Measurements from ENCODE around the gene TPST1.

TPST1 gene

GRCh38 chr7:66267249-66267648 is 62.1 kb downstream of the TPST1 start:
- peaks cover 15% of the 10 kb centered on the region for H3K36me3 ChIP-seq (ENCODE audit: control insufficient read depth, insufficient read depth, low read length, severe bottlenecking)
- H3K4me1 ChIP-seq (ENCODE audit: control insufficient read depth, insufficient read depth, low read length) = peaks cover 50% of the 10 kb centered on the region
- H3K27me3 ChIP-seq (replicated peaks; ENCODE audit: control insufficient read depth, insufficient read depth, low read length) = no peaks in the 10 kb centered on the region
- peak; percentile 95 for DNase-seq (ENCODE audit: low read depth)
- peak overlapping the region; percentile 84 for H3K9ac ChIP-seq (ENCODE audit: low read length)
- H3K9me3 ChIP-seq (ENCODE audit: control insufficient read depth, low read length) = peaks cover 24% of the 10 kb centered on the region
- H3K4me3 ChIP-seq (ENCODE audit: low read length) = peak overlapping the region; percentile 68

GRCh38 chr7:66269978-66270377 is 64.8 kb downstream of the TPST1 start:
- Histone ChIP-seq H3K9me3 (ENCODE audit: control insufficient read depth, low read length) (peaks cover 13% of the 10 kb centered on the region), H3K27me3 (replicated peaks; ENCODE audit: control insufficient read depth, insufficient read depth, low read length) (no peaks in the 10 kb centered on the region), H3K9ac (ENCODE audit: low read length) (no peak overlapping the region), H3K4me1 (ENCODE audit: control insufficient read depth, insufficient read depth, low read length) (peaks cover 48% of the 10 kb centered on the region), H3K36me3 (ENCODE audit: control insufficient read depth, insufficient read depth, low read length, severe bottlenecking) (peaks cover 12% of the 10 kb centered on the region), H3K4me3 (ENCODE audit: low read length) (no peak overlapping the region)
- no peak for DNase-seq (ENCODE audit: low read depth)

GRCh38 chr7:66272321-66272720 is 67.2 kb downstream of the TPST1 start:
- no peaks in the 10 kb centered on the region for H3K27me3 ChIP-seq (replicated peaks; ENCODE audit: control insufficient read depth, insufficient read depth, low read length)
- no peak overlapping the region for H3K9ac ChIP-seq (ENCODE audit: low read length)
- H3K4me3 ChIP-seq (ENCODE audit: low read length) = no peak overlapping the region
- no peaks in the 10 kb centered on the region for H3K9me3 ChIP-seq (ENCODE audit: control insufficient read depth, low read length)
- H3K4me1 ChIP-seq (ENCODE audit: control insufficient read depth, insufficient read depth, low read length) = peaks cover 43% of the 10 kb centered on the region
- H3K36me3 ChIP-seq (ENCODE audit: control insufficient read depth, insufficient read depth, low read length, severe bottlenecking) = peaks cover 12% of the 10 kb centered on the region
- no peak for DNase-seq (ENCODE audit: low read depth)

- Histone ChIP-seq H3K9me3 (ENCODE audit: control insufficient read depth, low read length) (no peaks in the 10 kb centered on the region), H3K27me3 (replicated peaks; ENCODE audit: control insufficient read depth, insufficient read depth, low read length) (no peaks in the 10 kb centered on the region), H3K4me1 (ENCODE audit: control insufficient read depth, insufficient read depth, low read length) (peaks cover 27% of the 10 kb centered on the region), H3K36me3 (ENCODE audit: control insufficient read depth, insufficient read depth, low read length, severe bottlenecking) (peaks cover 17% of the 10 kb centered on the region), H3K4me3 (ENCODE audit: low read length) (no peak overlapping the region), H3K9ac (ENCODE audit: low read length) (no peak overlapping the region)
- DNase-seq (ENCODE audit: low read depth) = no peak
Measured at GRCh38 chr7:66276363-66276762, 71.2 kb downstream of the TPST1 start.

GRCh38 chr7:66277492-66277891 is 72.4 kb downstream of the TPST1 start:
- no peaks in the 10 kb centered on the region for H3K27me3 ChIP-seq (replicated peaks; ENCODE audit: control insufficient read depth, insufficient read depth, low read length)
- H3K9ac ChIP-seq (ENCODE audit: low read length) = no peak overlapping the region
- no peak for DNase-seq (ENCODE audit: low read depth)
- H3K9me3 ChIP-seq (ENCODE audit: control insufficient read depth, low read length) = no peaks in the 10 kb centered on the region
- H3K4me3 ChIP-seq (ENCODE audit: low read length) = no peak overlapping the region
- peaks cover 37% of the 10 kb centered on the region for H3K4me1 ChIP-seq (ENCODE audit: control insufficient read depth, insufficient read depth, low read length)
- peaks cover 13% of the 10 kb centered on the region for H3K36me3 ChIP-seq (ENCODE audit: control insufficient read depth, insufficient read depth, low read length, severe bottlenecking)

GRCh38 chr7:66279912-66280311 is 74.8 kb downstream of the TPST1 start:
- Histone ChIP-seq H3K4me1 (ENCODE audit: control insufficient read depth, insufficient read depth, low read length) (peaks cover 61% of the 10 kb centered on the region), H3K4me3 (ENCODE audit: low read length) (no peak overlapping the region), H3K36me3 (ENCODE audit: control insufficient read depth, insufficient read depth, low read length, severe bottlenecking) (peaks cover 9% of the 10 kb centered on the region), H3K27me3 (replicated peaks; ENCODE audit: control insufficient read depth, insufficient read depth, low read length) (no peaks in the 10 kb centered on the region), H3K9me3 (ENCODE audit: control insufficient read depth, low read length) (no peaks in the 10 kb centered on the region), H3K9ac (ENCODE audit: low read length) (no peak overlapping the region)
- DNase-seq (ENCODE audit: low read depth) = no peak

- no peaks in the 10 kb centered on the region for H3K27me3 ChIP-seq (replicated peaks; ENCODE audit: control insufficient read depth, insufficient read depth, low read length)
- H3K9me3 ChIP-seq (ENCODE audit: control insufficient read depth, low read length) = no peaks in the 10 kb centered on the region
- no peak overlapping the region for H3K4me3 ChIP-seq (ENCODE audit: low read length)
- peaks cover 4% of the 10 kb centered on the region for H3K36me3 ChIP-seq (ENCODE audit: control insufficient read depth, insufficient read depth, low read length, severe bottlenecking)
- H3K4me1 ChIP-seq (ENCODE audit: control insufficient read depth, insufficient read depth, low read length) = peaks cover 76% of the 10 kb centered on the region
- peak overlapping the region; percentile 79 for H3K9ac ChIP-seq (ENCODE audit: low read length)
- peak; percentile 93 for DNase-seq (ENCODE audit: low read depth)
Measured at GRCh38 chr7:66281678-66282590, 76.8 kb downstream of the TPST1 start.

GRCh38 chr7:66282591-66282935 is 77.4 kb downstream of the TPST1 start:
- Histone ChIP-seq H3K4me1 (ENCODE audit: control insufficient read depth, insufficient read depth, low read length) (peaks cover 70% of the 10 kb centered on the region), H3K9ac (ENCODE audit: low read length) (peak overlapping the region; percentile 79), H3K9me3 (ENCODE audit: control insufficient read depth, low read length) (no peaks in the 10 kb centered on the region), H3K36me3 (ENCODE audit: control insufficient read depth, insufficient read depth, low read length, severe bottlenecking) (peaks cover 4% of the 10 kb centered on the region), H3K27me3 (replicated peaks; ENCODE audit: control insufficient read depth, insufficient read depth, low read length) (no peaks in the 10 kb centered on the region), H3K4me3 (ENCODE audit: low read length) (peak overlapping the region; percentile 11)
- no peak for DNase-seq (ENCODE audit: low read depth)

GRCh38 chr7:66283003-66283920 is 78.1 kb downstream of the TPST1 start:
- Histone ChIP-seq H3K4me1 (ENCODE audit: control insufficient read depth, insufficient read depth, low read length) (peaks cover 68% of the 10 kb centered on the region), H3K4me3 (ENCODE audit: low read length) (peak overlapping the region; percentile 43)
- peak; percentile 81 for DNase-seq (ENCODE audit: low read depth)

GRCh38 chr7:66296001-66296521 is 90.9 kb downstream of the TPST1 start:
- no peaks in the 10 kb centered on the region for H3K36me3 ChIP-seq (ENCODE audit: control insufficient read depth, insufficient read depth, low read length, severe bottlenecking)

More at GRCh38 chr7:66283003-66283920, 78.1 kb downstream of the TPST1 start:
- Histone ChIP-seq H3K9ac (ENCODE audit: low read length) (peak overlapping the region; percentile 79), H3K36me3 (ENCODE audit: control insufficient read depth, insufficient read depth, low read length, severe bottlenecking) (peaks cover 4% of the 10 kb centered on the region), H3K27me3 (replicated peaks; ENCODE audit: control insufficient read depth, insufficient read depth, low read length) (no peaks in the 10 kb centered on the region), H3K9me3 (ENCODE audit: control insufficient read depth, low read length) (no peaks in the 10 kb centered on the region)

GRCh38 chr7:66296557-66296956 is 91.4 kb downstream of the TPST1 start:
- peaks cover 31% of the 10 kb centered on the region for H3K4me1 ChIP-seq (ENCODE audit: control insufficient read depth, insufficient read depth, low read length)
- H3K9me3 ChIP-seq (ENCODE audit: control insufficient read depth, low read length) = peaks cover 20% of the 10 kb centered on the region
- H3K9ac ChIP-seq (ENCODE audit: low read length) = peak overlapping the region; percentile 78
- no peaks in the 10 kb centered on the region for H3K27me3 ChIP-seq (replicated peaks; ENCODE audit: control insufficient read depth, insufficient read depth, low read length)
- peak; percentile 75 for DNase-seq (ENCODE audit: low read depth)
- H3K4me3 ChIP-seq (ENCODE audit: low read length) = peak overlapping the region; percentile 45
- H3K36me3 ChIP-seq (ENCODE audit: control insufficient read depth, insufficient read depth, low read length, severe bottlenecking) = no peaks in the 10 kb centered on the region

More at GRCh38 chr7:66296001-66296521, 90.9 kb downstream of the TPST1 start:
- Histone ChIP-seq H3K9ac (ENCODE audit: low read length) (peak overlapping the region; percentile 78), H3K4me3 (ENCODE audit: low read length) (peak overlapping the region; percentile 51), H3K27me3 (replicated peaks; ENCODE audit: control insufficient read depth, insufficient read depth, low read length) (no peaks in the 10 kb centered on the region), H3K9me3 (ENCODE audit: control insufficient read depth, low read length) (peaks cover 20% of the 10 kb centered on the region), H3K4me1 (ENCODE audit: control insufficient read depth, insufficient read depth, low read length) (peaks cover 31% of the 10 kb centered on the region)
- DNase-seq (ENCODE audit: low read depth) = peak; percentile 71

Data from adipocyte (in vitro differentiated cells).